ENCODE measurements around the gene COMMD10.
"Not testable (repeated sequence)": the region's sequence is repeated elsewhere in the genome, so short reads cannot be mapped to it uniquely, and the experiment has no call there.

The COMMD10 gene

DNA sequence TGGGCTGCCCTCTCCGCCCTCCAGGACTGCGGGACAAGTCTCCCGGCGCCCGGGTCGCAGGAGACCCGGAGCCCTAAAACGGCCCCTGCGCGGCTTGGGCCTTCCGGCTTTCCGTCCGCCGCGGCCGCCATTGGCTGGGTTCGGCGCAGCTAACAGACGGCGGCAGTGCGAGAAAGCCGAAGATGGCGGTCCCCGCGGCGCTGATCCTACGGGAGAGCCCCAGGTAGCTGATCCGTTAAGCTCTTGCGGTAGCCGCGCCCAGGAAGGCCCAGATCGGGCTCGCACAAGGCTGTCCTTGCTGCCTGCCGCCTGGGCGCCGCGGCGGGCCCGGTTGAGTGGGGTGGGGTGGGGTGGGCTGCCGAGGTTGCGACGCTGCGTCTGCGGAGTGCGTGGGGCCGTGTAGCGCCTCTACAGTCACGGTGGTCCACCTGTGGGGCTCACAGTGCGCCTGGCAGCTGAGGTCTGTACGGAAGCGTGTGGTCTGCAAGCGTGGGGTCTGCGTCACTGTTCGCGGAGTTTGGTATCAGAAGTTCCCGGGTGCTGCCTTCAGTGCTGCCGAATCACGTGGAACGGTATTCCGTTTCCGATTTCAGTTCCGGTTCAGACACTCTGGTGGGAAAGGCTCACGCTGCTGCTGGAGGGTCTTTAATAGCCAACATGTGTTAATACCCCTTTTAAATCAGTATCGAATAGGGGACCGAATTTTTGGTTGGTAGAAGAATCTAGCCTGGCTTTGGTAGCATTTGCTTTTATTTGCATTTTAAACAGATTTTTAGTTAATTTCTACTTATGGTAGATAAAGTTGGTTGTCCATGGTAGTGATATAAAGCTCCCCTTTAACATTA lies at the start of gene COMMD10:
Gene COMMD10, plus strand, starts transcription at position 155 of the 845 bp plus-strand sequence.
- peak; percentile 48 to 56 for DNase-seq (ENCODE audit: low read depth in 2 of 2)

DNA sequence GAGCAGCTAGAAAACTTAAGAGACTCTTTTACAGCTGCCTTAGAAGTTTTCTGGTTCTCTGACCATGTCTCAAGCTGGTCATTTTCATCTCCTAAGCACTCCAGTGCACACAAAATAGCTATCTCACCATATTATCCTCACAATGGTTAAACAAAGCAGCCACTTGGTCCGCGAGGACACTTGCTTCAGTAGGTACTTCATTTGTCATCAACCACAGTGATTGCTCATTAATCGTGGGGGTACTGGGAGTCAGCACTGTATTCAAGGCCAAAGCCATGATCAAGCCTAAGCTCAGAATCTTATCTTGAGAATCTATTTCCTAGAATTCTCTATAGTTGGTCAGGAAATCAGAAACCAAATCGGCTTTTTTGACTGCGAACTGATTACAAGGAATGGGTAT lies 49.7 kb upstream of the COMMD10 start:
- DNase-seq (ENCODE audit: low read depth in 2 of 2) = no peak

DNA sequence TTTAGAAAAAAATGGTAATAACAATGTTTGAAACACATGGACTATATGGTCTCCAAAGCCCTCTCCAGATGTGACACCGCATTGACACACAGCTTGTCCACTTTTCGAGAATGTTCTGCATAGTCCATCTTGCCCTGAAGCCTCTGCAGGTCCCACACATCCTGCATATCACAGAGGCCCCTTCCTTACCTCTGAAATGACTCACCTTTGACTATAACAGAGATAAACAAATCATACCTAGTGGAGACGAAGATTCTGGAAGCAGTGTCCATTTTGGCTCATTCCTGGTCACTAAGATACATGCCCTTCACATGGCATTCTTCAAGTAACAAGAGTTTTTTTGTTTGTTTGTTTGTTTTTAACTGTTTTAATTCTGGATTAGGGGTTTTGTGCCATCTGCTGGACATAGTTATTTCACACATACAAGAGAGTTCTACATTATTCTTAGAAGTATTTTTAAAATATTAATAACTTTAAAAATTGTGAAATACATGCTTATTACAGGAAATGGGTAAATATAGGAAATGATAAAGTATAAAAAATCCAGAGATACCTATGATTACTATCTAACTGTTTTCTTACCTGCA lies 47.5 kb upstream of the COMMD10 start:
- no peak for DNase-seq (ENCODE audit: low read depth in 2 of 2)

GRCh38 chr5:116038817-116039216 lies 46.0 kb upstream of the COMMD10 start:
- DNase-seq (ENCODE audit: low read depth in 2 of 2) = no peak

GRCh38 chr5:116042375-116042774 lies 42.5 kb upstream of the COMMD10 start:
- no peak for DNase-seq (ENCODE audit: low read depth in 2 of 2)

DNA sequence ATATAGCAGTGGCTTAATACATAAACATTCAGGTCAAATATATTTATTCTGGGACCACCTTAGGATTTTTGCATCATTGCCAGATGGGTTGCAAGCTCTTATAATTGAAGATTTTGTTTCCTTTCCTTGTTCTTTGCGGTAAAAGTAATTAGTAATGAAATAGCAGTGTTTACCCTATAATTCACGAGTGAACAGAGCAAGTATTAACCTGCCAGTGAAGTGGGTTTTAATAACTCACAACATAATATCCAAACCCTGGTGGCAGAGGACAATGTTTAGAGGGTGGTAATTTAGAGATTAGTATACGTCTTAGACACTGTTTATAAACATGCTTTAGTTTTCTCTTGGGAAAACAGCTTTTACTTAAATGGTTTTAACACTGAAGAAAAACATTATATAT lies 40.8 kb upstream of the COMMD10 start:
- DNase-seq (ENCODE audit: low read depth in 2 of 2) = no peak

- DNase-seq (ENCODE audit: low read depth in 2 of 2) = no peak
Measured at GRCh38 chr5:116045821-116046220, 39.0 kb upstream of the COMMD10 start.

DNA sequence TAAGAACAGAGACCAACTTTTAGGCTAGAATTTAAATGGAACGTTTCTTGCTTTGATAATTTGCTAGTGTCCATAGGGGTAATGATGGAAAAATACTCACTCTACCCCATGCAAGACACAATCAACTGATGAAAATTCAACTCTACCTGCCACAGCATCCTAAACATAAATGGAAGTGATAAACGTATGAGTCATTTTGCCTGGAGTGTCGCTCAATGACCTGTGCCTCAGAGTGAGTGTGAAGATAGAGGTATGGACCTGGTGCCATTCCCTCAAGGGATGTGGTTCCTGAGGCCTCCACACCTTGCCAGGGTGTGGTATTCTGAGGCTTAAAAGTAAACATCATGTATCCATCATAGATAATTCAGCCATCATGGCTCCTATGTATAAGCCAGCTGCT lies 38.6 kb upstream of the COMMD10 start:
- no peak for DNase-seq (ENCODE audit: low read depth in 2 of 2)

DNA sequence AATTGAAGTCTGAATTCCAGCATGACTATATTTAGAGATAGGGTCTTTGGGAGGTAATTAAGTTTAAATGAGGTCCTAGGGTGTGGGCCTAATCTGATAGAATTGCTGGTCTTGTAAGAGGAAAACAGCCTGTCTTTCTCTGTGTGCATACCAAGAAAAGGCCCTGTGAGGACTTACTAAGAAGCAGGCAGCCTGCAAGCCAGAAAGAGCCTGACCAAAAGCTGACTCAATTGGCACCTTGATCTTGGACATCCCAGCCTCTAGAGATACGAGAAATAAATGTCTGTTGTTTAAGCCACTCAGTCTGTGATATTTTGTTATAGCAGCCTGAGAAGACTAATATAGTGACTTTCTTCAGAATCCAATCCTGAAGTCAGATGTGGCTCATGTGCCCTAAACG lies 38.0 kb upstream of the COMMD10 start:
- DNase-seq (ENCODE audit: low read depth in 2 of 2) = no peak

DNA sequence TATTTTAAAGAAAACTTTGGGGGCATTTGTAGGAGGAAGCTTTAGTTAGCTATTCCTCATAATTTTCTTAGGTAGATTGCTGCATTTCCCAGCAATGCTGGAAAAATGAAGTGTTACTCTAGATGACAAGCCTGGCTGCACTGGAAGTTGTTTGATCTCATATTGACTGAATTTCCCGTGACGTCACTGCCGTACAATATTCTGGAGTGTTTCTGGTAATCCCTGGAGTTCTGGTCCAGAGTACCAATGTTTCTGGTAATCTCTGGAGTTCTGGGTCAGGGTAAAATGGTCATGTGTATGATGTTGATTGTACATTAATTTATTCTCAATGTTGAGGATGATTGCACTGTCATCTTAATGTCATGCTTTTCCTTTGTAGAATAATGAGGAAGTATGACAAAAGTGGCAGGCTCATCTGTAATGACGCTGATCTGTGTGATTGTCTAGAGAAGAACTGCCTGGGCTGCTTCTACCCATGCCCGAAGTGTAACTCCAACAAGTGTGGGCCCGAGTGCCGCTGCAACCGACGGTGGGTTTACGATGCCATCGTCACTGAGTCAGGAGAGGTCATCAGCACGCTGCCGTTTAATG lies 26.4 kb upstream of the COMMD10 start:
- no peak for DNase-seq (ENCODE audit: low read depth in 2 of 2)

- no peak for DNase-seq (ENCODE audit: low read depth in 2 of 2)
Measured at GRCh38 chr5:116062352-116062751, 22.5 kb upstream of the COMMD10 start.

GRCh38 chr5:116063950-116064349 lies 20.9 kb upstream of the COMMD10 start:
- no peak for DNase-seq (ENCODE audit: low read depth in 2 of 2)

- peak; percentile 23 to 32 for DNase-seq (ENCODE audit: low read depth in 2 of 2)
Measured at GRCh38 chr5:116068028-116068632, 16.7 kb upstream of the COMMD10 start.

DNA sequence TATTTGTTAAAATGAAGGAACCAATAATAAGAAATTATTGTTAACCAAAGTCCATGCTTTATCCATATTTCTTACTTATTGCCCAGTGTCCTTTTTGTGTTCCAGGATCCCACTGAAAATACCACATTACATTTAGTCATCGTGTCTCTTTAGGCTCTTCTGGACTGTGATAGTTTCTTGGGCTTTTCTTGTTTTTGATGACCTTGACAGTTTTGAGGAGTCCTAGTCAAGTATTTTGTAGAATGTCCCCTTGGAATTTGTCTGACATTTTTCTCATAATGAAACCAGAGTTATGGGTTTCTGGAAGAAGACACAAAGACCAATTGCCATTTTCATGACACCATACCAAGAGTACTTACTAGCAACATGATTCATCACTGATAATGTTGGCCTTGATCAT lies 13.6 kb upstream of the COMMD10 start:
- DNase-seq (ENCODE audit: low read depth in 2 of 2) = no peak

DNA sequence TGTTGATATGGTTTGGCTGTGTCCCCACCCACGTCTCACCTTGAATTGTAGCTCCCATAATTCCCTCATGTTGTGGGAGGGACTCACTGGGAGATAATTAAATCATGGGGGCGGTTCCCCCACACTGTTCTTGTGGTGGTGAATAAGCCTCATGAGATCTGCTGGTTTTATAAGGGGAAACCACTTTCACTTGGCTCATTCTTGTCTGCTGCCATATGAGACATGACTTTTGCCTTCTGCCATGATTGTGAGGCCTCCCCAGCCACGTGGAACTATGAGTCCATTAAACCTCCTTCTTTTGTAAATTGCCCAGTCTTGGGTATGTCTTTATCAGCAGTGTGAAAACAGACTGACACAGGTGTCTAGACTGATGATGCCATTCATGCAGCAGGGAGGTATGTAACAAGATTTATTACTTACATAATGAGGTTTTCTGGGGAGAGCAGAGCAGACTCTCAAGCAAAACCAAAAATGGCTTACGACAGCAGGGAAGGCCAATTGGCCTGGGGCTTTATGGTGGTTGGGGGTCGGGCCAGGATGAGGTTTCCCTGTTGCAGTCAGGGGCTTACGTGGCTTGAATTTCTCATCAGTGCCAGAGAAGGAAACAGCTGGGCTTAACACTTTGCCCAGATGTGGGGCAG lies 9.5 kb upstream of the COMMD10 start:
- no peak for DNase-seq (ENCODE audit: low read depth in 2 of 2)

GRCh38 chr5:116076496-116076895 lies 8.3 kb upstream of the COMMD10 start:
- DNase-seq (ENCODE audit: low read depth in 2 of 2) = no peak

GRCh38 chr5:116078199-116078598 lies 6.6 kb upstream of the COMMD10 start:
- DNase-seq (ENCODE audit: low read depth in 2 of 2) = no peak

GRCh38 chr5:116084287-116084691 lies 536 bp upstream of the COMMD10 start:
- no peak for DNase-seq (ENCODE audit: low read depth in 2 of 2)

DNA sequence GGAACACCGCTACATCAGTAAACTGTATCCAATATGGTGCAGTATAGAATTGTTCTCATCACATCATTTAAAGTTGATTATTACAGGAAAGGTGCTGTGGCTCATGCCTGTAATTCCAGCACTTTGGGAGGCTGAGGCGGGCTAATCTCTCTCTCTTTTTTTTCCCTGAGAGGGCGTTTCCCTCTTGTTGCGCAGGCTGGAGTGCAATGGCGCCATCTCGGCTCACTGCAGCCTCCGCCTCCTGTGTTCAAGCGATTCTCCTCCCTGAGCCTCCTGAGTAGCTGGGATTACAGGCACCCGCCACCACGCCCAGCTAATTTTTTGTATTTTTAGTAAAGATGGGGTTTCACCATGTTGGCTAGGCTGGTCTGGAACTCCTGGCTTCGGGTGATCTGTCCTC lies 1.5 kb downstream of the COMMD10 start:
- not testable (repeated sequence) for DNase-seq (ENCODE audit: low read depth in 2 of 2)

DNA sequence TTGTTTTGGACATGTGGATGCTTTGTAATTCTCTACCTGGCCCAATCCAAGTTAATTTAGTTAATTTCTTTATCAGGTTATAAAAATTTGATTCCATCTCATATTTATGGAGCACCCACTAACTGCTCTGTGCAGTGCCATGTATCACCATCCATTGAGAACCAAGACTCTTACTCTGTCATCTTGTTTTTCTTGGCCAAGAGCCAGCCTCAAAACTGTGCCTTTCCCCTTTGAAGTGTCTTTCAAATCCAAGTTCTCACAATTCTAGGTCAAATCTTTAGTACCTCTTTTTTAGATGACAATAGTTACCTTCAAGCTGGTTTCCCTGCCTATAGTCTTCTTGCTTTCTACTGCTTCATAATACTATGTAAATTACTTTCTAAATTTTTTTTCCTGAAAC lies 3.2 kb downstream of the COMMD10 start:
- no peak for DNase-seq (ENCODE audit: low read depth in 2 of 2)

- no peak for DNase-seq (ENCODE audit: low read depth in 2 of 2)
Measured at GRCh38 chr5:116090302-116090701, 5.5 kb downstream of the COMMD10 start.

DNA sequence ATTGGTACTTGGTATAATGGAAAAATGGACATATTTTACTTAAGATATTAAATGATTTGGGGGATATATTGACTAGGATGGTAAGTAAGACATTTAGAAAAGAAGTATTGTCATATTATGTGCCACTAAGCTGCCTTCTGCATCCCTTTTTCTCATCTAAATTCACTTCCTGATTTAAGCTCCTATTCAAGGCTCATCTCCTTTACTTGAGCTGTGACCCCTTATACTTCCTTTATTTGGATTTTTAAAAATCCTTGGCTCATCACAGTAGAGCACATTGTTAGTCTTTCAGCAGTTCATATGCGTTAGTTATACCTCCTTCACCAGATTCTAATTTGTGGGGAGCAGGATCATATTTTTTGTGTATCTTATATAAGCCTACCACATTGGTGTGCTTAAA lies 6.6 kb downstream of the COMMD10 start:
- no peak for DNase-seq (ENCODE audit: low read depth in 2 of 2)

Measured in fibroblast of skin of left quadriceps (primary cell).